Lung (tissue), 12 donors: ENCODE results near the gene MBD3L2B. TPM values are rescaled to one million over a fixed set of nuclear protein-coding genes. Genes with fewer than 3 reads are reported as not detected.

Experiments used
- ATAC-seq: fragments of 200-7000 bp; cut with Tn5 transposase; one replicate; pipeline ENCODE4 v1.9.1; 2020; ENCODE audit warnings: moderate number of reproducible peaks; ENCODE audit not compliant: insufficient read depth, low FRiP score
- DNase-seq, 3 donors: peaks; one replicate each; pipeline ENCODE4 v3.0.0-alpha.2; 2013 to 2017
- H3K27ac ChIP-seq, 2 donors: one replicate each; pipeline ENCODE4 v1.5.1; 2013; ENCODE audit warnings: mild to moderate bottlenecking in 2 of 2, moderate library complexity in 2 of 2, control low read depth in 1 of 2, inconsistent platforms in 1 of 2, low read depth in 1 of 2, low read length in 1 of 2
- H3K27me3 ChIP-seq, 3 donors: one replicate each; pipeline ENCODE4 v1.5.1; 2013; ENCODE audit warnings: low read length in 2 of 3; ENCODE audit not compliant: control insufficient read depth in 3 of 3, insufficient read depth in 3 of 3
- H3K36me3 ChIP-seq, 4 donors: one replicate each; pipeline ENCODE4 v1.5.1; 2013; ENCODE audit warnings: low read length in 4 of 4, mild to moderate bottlenecking in 1 of 4, moderate library complexity in 1 of 4; ENCODE audit not compliant: control insufficient read depth in 4 of 4, insufficient read depth in 4 of 4
- H3K4me1 ChIP-seq, 5 donors: one replicate each; pipeline ENCODE4 v1.5.1; 2013; ENCODE audit warnings: low read length in 5 of 5, mild to moderate bottlenecking in 2 of 5, moderate library complexity in 1 of 5; ENCODE audit not compliant: control insufficient read depth in 5 of 5, insufficient read depth in 5 of 5
- H3K4me3 ChIP-seq: one replicate; pipeline ENCODE4 v1.5.1; 2013; ENCODE audit warnings: mild to moderate bottlenecking, control low read depth, moderate library complexity
- H3K9ac ChIP-seq, 2 donors: one replicate each; pipeline ENCODE4 v1.5.1; 2013; ENCODE audit warnings: low read length in 2 of 2, control low read depth in 1 of 2; ENCODE audit not compliant: insufficient read depth in 1 of 2
- H3K9me3 ChIP-seq, 4 donors: one replicate each; pipeline ENCODE4 v1.5.1; 2013; ENCODE audit warnings: low read length in 3 of 4, mild to moderate bottlenecking in 1 of 4, moderate library complexity in 1 of 4; ENCODE audit not compliant: control insufficient read depth in 4 of 4, insufficient read depth in 3 of 4
- CTCF ChIP-seq: IDR thresholded peaks from 2 replicates; pipeline ENCODE4 v1.5.1; 2012; ENCODE audit warnings: mild to moderate bottlenecking; ENCODE audit errors: control extremely low read depth, extremely low read depth
- WGBS, 2 donors: extraction: QIAGEN DNeasy Blood & Tissue Kit; methylation state at CpG; one replicate each; pipeline ENCODE4 v1.1.7; 2013; 5-methylcytosine and 5-hydroxymethylcytosine counted together
- polyA plus RNA-seq, 2 donors: library from polyadenylated mRNA; stranded (reverse); fragments of 200-250 nt; gene quantifications; one replicate each; pipeline ENCODE4 v1.2.1, GENCODE V29; 2013
- total RNA-seq, 2 donors: library from RNA; depleted of rRNA in 1 of 2; stranded (reverse); fragments of >200 nt in 1 of 2; gene quantifications; one replicate each; pipeline ENCODE4 v1.2.1, GENCODE V29; 2014 to 2021
- donor health status: control.
- donor health status: control.
- donor health status: Bipolar disorder and iron deficiency.
- donor health status: healthy.
- donor health status: DM: yes; HTN: yes; CAD: no.

The MBD3L2B gene
- total and polyA plus RNA-seq, 4 donors: not detected

DNA sequence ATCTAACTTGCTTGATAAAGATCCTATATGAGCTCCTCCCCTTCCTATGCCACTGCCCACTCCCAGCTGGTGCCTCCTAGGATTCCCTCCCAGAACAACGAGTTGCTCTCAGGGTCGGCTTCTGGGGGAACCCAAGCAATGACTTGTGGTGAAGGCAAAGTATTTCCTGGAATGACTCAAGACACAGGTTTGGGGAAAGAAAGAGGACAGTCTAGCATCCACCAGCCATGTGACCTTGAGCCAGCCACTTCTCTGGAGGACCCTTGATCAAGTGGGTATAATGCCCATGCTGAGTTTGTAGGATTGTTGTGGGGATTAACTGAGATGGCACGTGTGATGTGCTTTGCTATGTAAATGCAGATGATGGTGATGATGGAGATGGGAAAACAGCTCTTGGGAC lies 33.0 kb downstream of the MBD3L2B start:
- TF ChIP-seq CTCF: no peak

GRCh38 chr19:6987850-6988249 lies 33.4 kb downstream of the MBD3L2B start:
- H3K27me3 ChIP-seq: no peaks in the 10 kb centered on the region
- ATAC-seq (no peak), DNase-seq (no peak)
- H3K36me3 ChIP-seq: no peaks in the 10 kb centered on the region
- H3K27ac ChIP-seq: no peak overlapping the region
- TF ChIP-seq CTCF: no peak
- H3K4me3 ChIP-seq: no peak overlapping the region
- H3K9me3 ChIP-seq: peaks cover 0 to 14% (median 6%) of the 10 kb centered on the region in 4 donors
- H3K4me1 ChIP-seq: no peaks in the 10 kb centered on the region
- WGBS, 2 donors: 37 to 55% methylated on average over 4 of the region's 4 CpGs
- H3K9ac ChIP-seq: no peak overlapping the region

More for the DNA sequence above, 33.0 kb downstream of the MBD3L2B start:
- H3K27ac ChIP-seq: no peak overlapping the region
- H3K36me3 ChIP-seq: no peaks in the 10 kb centered on the region
- H3K27me3 ChIP-seq: no peaks in the 10 kb centered on the region
- H3K9me3 ChIP-seq: peaks cover 0 to 11% (median 6%) of the 10 kb centered on the region in 4 donors
- no peak overlapping the region for H3K9ac ChIP-seq
- ATAC-seq: no peak
- no peak for DNase-seq
- 39 to 46% methylated on average over 3 of the region's 3 CpGs for WGBS, 2 donors
- H3K4me1 ChIP-seq: no peaks in the 10 kb centered on the region
- H3K4me3 ChIP-seq: no peak overlapping the region

DNA sequence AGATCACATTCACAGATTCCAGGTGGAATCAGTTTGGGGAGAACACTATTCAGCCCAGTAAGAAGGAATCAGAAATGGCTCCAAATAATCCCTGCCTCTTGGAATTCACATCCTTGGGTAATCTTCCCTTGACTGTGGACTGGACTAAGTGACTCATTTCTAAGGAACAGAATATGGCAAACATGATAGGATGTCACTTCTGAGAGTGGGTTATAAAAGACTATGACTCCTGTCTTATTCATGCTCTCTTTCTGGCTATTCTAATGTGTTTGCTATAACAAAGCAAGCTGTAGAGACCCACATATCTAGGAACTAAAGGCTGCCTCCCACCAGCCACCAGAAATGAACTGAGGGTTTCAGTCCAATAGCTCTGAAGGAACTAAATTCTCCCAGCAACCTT lies 37.8 kb downstream of the MBD3L2B start:
- ATAC-seq: no peak
- no peak for TF ChIP-seq CTCF
- H3K36me3 ChIP-seq: no peaks in the 10 kb centered on the region
- no peak overlapping the region for H3K4me3 ChIP-seq
- no peak overlapping the region for H3K27ac ChIP-seq
- peaks cover 0 to 14% (median 9%) of the 10 kb centered on the region in 4 donors for H3K9me3 ChIP-seq
- no peak overlapping the region for H3K9ac ChIP-seq
- no peaks in the 10 kb centered on the region for H3K4me1 ChIP-seq
- no peaks in the 10 kb centered on the region for H3K27me3 ChIP-seq
- DNase-seq: no peak

GRCh38 chr19:6979399-6979798 lies 41.8 kb downstream of the MBD3L2B start:
- H3K4me3 ChIP-seq: no peak overlapping the region
- TF ChIP-seq CTCF: no peak
- H3K27ac ChIP-seq: no peak overlapping the region
- ATAC-seq (no peak), DNase-seq (no peak)
- H3K4me1 ChIP-seq: no peaks in the 10 kb centered on the region
- 70 to 83% methylated on average over 3 of the region's 3 CpGs for WGBS, 2 donors
- H3K36me3 ChIP-seq: no peaks in the 10 kb centered on the region
- H3K27me3 ChIP-seq: no peaks in the 10 kb centered on the region
- no peak overlapping the region for H3K9ac ChIP-seq
- peaks cover 0 to 24% (median 8%) of the 10 kb centered on the region in 4 donors for H3K9me3 ChIP-seq
